ENCODE results near the gene COQ5. TPM values are rescaled to one million over a fixed set of nuclear protein-coding genes. Genes with fewer than 3 reads are reported as not detected.
A peak's percentile ranks its signal among the peaks of the same experiment; 100 is the strongest.

COQ5 gene
- polyA plus RNA-seq, 3 donors, result 9.3 to 38.9 (median 30.6) TPM

DNA sequence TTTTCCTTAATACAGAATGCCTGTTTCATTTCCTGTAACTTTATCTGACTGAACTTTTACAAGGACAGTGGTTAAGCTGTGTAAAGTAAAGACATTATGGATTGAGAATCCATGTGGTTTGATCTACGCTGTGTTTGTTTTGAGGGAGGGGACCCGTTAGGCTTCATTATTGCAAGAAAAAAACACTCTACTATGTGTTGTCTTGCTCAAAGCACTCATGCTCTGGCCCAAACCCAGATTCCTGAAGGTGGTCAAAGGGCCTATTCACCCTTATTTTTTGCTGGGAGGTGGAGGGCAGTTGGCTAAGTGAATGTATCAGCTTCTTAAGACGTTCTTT, 17.1 kb upstream of the COQ5 start:
- H4K20me1 ChIP-seq (ENCODE audit: insufficient read depth, low read length), result peaks cover 100% of the 10 kb centered on the region
- no peak overlapping the region for H2AFZ ChIP-seq (ENCODE audit: insufficient read depth, low read depth, low read length, poor library complexity, severe bottlenecking)
- Mint-ChIP-seq H3K4me1 (peaks cover 7% of the 10 kb centered on the region), H3K36me3 (peaks cover 4 to 28% of the 10 kb centered on the region in 2 donors), H3K27me3 (ENCODE audit: low read depth in 3 of 3) (no peaks in the 10 kb centered on the region), H3K4me3 (no peak overlapping the region), H3K9me3 (no peaks in the 10 kb centered on the region), H3K27ac (peak overlapping the region in 1 of 7 donors; percentile 37)
- H3K27me3 ChIP-seq (ENCODE audit: control insufficient read depth in 2 of 2, insufficient read depth in 2 of 2, low read length in 2 of 2), result no peaks in the 10 kb centered on the region
- no peak overlapping the region for H3K27ac ChIP-seq (ENCODE audit: low read depth in 1 of 2, low read length in 2 of 2)
- H3K4me1 ChIP-seq (ENCODE audit: control insufficient read depth in 1 of 2, insufficient read depth in 2 of 2, low read length in 2 of 2), result peaks cover 22% of the 10 kb centered on the region in 2 donors
- no peaks in the 10 kb centered on the region for H3K9me3 ChIP-seq (replicated peaks in 1 of 2; ENCODE audit: control insufficient read depth in 1 of 2, insufficient read depth in 1 of 2, low read length in 2 of 2)
- 100% methylated on average over 1 of the region's 3 CpGs for WGBS (ENCODE audit: insufficient coverage)
- intact Hi-C loops (cut with micrococcal nuclease), result no loop called here
- DNase-seq, result no peak
- no peak overlapping the region for H3K4me3 ChIP-seq (replicated peaks in 1 of 3; ENCODE audit: low read depth in 2 of 3, low read length in 3 of 3)
- H3K9ac ChIP-seq (ENCODE audit: insufficient read depth, low read length, poor library complexity, severe bottlenecking), result no peak overlapping the region
- no peak overlapping the region for H3K4me2 ChIP-seq (replicated peaks; ENCODE audit: extremely low read depth, low read length, poor library complexity, severe bottlenecking)
- TF ChIP-seq, protein P1, sequence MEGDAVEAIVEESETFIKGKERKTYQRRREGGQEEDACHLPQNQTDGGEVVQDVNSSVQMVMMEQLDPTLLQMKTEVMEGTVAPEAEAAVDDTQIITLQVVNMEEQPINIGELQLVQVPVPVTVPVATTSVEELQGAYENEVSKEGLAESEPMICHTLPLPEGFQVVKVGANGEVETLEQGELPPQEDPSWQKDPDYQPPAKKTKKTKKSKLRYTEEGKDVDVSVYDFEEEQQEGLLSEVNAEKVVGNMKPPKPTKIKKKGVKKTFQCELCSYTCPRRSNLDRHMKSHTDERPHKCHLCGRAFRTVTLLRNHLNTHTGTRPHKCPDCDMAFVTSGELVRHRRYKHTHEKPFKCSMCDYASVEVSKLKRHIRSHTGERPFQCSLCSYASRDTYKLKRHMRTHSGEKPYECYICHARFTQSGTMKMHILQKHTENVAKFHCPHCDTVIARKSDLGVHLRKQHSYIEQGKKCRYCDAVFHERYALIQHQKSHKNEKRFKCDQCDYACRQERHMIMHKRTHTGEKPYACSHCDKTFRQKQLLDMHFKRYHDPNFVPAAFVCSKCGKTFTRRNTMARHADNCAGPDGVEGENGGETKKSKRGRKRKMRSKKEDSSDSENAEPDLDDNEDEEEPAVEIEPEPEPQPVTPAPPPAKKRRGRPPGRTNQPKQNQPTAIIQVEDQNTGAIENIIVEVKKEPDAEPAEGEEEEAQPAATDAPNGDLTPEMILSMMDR (IDR thresholded peaks at IDR 0.05), result no peak
- H3K79me2 ChIP-seq (ENCODE audit: insufficient read depth, low read length), result peaks cover 98% of the 10 kb centered on the region
- peaks cover 37 to 72% of the 10 kb centered on the region in 2 donors for H3K36me3 ChIP-seq (replicated peaks in 1 of 2; ENCODE audit: control insufficient read depth in 1 of 2, insufficient read depth in 2 of 2, low read length in 2 of 2)

DNA sequence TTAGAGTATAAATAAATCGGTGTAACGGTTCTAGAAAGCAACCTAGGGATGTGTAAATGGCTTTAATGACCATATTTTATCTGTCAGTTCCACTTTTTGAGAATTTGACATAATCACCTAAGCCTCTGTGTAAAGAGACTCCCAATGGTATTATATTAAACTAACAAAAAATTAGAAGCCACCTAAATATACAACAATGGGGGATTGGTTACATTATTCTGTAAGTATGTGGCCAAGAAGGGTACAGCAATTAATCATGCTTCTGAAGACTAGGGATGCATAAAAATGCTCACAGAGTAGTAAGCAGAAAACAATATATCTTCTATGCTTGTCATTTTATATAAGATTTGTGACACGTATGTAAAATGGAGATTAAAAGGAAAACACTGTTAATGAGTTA, 15.7 kb upstream of the COQ5 start:
- peaks cover 98% of the 10 kb centered on the region for H3K79me2 ChIP-seq (ENCODE audit: insufficient read depth, low read length)
- peaks cover 37 to 72% of the 10 kb centered on the region in 2 donors for H3K36me3 ChIP-seq (replicated peaks in 1 of 2; ENCODE audit: control insufficient read depth in 1 of 2, insufficient read depth in 2 of 2, low read length in 2 of 2)
- TF ChIP-seq, protein P1 (IDR thresholded peaks at IDR 0.05), result no peak
- Mint-ChIP-seq H3K4me3 (no peak overlapping the region), H3K9me3 (no peaks in the 10 kb centered on the region), H3K27me3 (ENCODE audit: low read depth in 3 of 3) (no peaks in the 10 kb centered on the region), H3K4me1 (peaks cover 18% of the 10 kb centered on the region), H3K36me3 (peaks cover 4 to 28% of the 10 kb centered on the region in 2 donors), H3K27ac (no peak overlapping the region)
- H3K4me2 ChIP-seq (replicated peaks; ENCODE audit: extremely low read depth, low read length, poor library complexity, severe bottlenecking), result no peak overlapping the region
- no peak overlapping the region for H3K27ac ChIP-seq (ENCODE audit: low read depth in 1 of 2, low read length in 2 of 2)
- intact Hi-C loops (cut with micrococcal nuclease), result no loop called here
- no CpG with 5 or more reads among the region's 3 CpGs for WGBS (ENCODE audit: insufficient coverage)
- peaks cover 21 to 22% of the 10 kb centered on the region in 2 donors for H3K4me1 ChIP-seq (ENCODE audit: control insufficient read depth in 1 of 2, insufficient read depth in 2 of 2, low read length in 2 of 2)
- H3K9ac ChIP-seq (ENCODE audit: insufficient read depth, low read length, poor library complexity, severe bottlenecking), result no peak overlapping the region
- DNase-seq, result no peak
- H3K27me3 ChIP-seq (ENCODE audit: control insufficient read depth in 2 of 2, insufficient read depth in 2 of 2, low read length in 2 of 2), result no peaks in the 10 kb centered on the region
- H3K9me3 ChIP-seq (replicated peaks in 1 of 2; ENCODE audit: control insufficient read depth in 1 of 2, insufficient read depth in 1 of 2, low read length in 2 of 2), result no peaks in the 10 kb centered on the region
- H3K4me3 ChIP-seq (replicated peaks in 1 of 3; ENCODE audit: low read depth in 2 of 3, low read length in 3 of 3), result no peak overlapping the region
- H4K20me1 ChIP-seq (ENCODE audit: insufficient read depth, low read length), result peaks cover 100% of the 10 kb centered on the region
- H2AFZ ChIP-seq (ENCODE audit: insufficient read depth, low read depth, low read length, poor library complexity, severe bottlenecking), result no peak overlapping the region
